ENCODE data around the gene SEMA7A.

GRCh38 chr15:74381481-74381880 lies 52.3 kb downstream of the SEMA7A start:
- no peak for TF ChIP-seq POLR2A (IDR thresholded peaks at IDR 0.05; ENCODE audit: extremely low read depth, insufficient read length)
- TF ChIP-seq CTCF (IDR thresholded peaks at IDR 0.05; ENCODE audit: low read depth, low read length) = no peak
- no peak for TF ChIP-seq MYC (IDR thresholded peaks at IDR 0.05; ENCODE audit: low read depth, low read length)
- no peak for TF ChIP-seq MAX (IDR thresholded peaks at IDR 0.05; ENCODE audit: low read depth, low read length)
